Kidney epithelial cell (primary cell): Measurements from ENCODE around the gene EPO. TPM values are rescaled to one million over a fixed set of nuclear protein-coding genes. Genes with fewer than 3 reads are reported as not detected.

Experiments
- DNase-seq: peaks from one replicate; pipeline ENCODE4 v3.0.0-alpha.2; 2010; ENCODE audit warnings: low read depth
- H3K27me3 ChIP-seq: 2 replicates; pipeline ENCODE4 v1.6.0; 2011; ENCODE audit warnings: low read length; ENCODE audit not compliant: control insufficient read depth, insufficient read depth
- H3K36me3 ChIP-seq: 2 replicates; pipeline ENCODE4 v1.5.1; 2011; ENCODE audit warnings: low read length; ENCODE audit not compliant: control insufficient read depth, insufficient read depth
- H3K4me3 ChIP-seq: 2 replicates; pipeline ENCODE4 v1.5.1; 2011; ENCODE audit warnings: low read depth, mild to moderate bottlenecking, control low read depth, low read length
- total RNA-seq: library from RNA; depleted of rRNA; stranded (reverse); fragments of >200 nt; gene quantifications from 2 replicates; pipeline ENCODE4 v1.2.3, GENCODE V29; 2015
- TF ChIP-seq, protein P1 (sequence below): IDR thresholded peaks from 2 replicates; pipeline ENCODE4 v1.5.1; 2011; ENCODE audit warnings: mild to moderate bottlenecking, moderate library complexity, low read length, control low read depth, inconsistent platforms; ENCODE audit not compliant: insufficient read depth, poor library complexity, severe bottlenecking

EPO gene
- total RNA-seq, 1 donor from 2014 or later = not detected

DNA sequence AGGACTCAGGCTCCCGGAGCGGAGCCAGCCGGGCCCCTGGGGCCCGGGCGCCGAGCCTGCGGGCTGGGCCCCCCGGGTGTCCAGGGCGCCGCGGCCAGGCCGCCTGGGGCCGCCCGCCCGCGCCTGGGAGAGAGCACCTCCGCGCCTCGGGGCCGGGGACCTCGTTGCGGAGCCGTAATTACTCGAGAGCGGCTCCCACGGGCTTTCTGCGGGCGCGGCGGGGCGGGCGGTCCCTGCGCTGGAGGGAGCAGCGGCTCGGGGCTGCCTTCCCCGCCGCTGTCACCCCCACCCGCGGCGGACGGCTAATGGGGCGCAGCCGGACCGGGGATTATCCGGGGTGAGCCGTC, 45.2 kb upstream of the EPO start:
- TF ChIP-seq, protein P1, sequence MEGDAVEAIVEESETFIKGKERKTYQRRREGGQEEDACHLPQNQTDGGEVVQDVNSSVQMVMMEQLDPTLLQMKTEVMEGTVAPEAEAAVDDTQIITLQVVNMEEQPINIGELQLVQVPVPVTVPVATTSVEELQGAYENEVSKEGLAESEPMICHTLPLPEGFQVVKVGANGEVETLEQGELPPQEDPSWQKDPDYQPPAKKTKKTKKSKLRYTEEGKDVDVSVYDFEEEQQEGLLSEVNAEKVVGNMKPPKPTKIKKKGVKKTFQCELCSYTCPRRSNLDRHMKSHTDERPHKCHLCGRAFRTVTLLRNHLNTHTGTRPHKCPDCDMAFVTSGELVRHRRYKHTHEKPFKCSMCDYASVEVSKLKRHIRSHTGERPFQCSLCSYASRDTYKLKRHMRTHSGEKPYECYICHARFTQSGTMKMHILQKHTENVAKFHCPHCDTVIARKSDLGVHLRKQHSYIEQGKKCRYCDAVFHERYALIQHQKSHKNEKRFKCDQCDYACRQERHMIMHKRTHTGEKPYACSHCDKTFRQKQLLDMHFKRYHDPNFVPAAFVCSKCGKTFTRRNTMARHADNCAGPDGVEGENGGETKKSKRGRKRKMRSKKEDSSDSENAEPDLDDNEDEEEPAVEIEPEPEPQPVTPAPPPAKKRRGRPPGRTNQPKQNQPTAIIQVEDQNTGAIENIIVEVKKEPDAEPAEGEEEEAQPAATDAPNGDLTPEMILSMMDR = no peak
- Histone ChIP-seq H3K36me3 (peaks cover 3% of the 10 kb centered on the region), H3K4me3 (peak overlapping the region; percentile 94), H3K27me3 (no peaks in the 10 kb centered on the region)
- DNase-seq = no peak

GRCh38 chr7:100675581-100676350, 44.5 kb upstream of the EPO start:
- H3K36me3 ChIP-seq = peaks cover 5% of the 10 kb centered on the region
- TF ChIP-seq, protein P1 = no peak
- DNase-seq = no peak
- peak overlapping the region; percentile 94 for H3K4me3 ChIP-seq
- no peaks in the 10 kb centered on the region for H3K27me3 ChIP-seq

- Histone ChIP-seq H3K36me3 (peaks cover 5% of the 10 kb centered on the region), H3K27me3 (no peaks in the 10 kb centered on the region), H3K4me3 (peak overlapping the region; percentile 94)
- TF ChIP-seq, protein P1 = no peak
- DNase-seq = no peak
Measured at GRCh38 chr7:100676501-100677306, 43.6 kb upstream of the EPO start.

DNA sequence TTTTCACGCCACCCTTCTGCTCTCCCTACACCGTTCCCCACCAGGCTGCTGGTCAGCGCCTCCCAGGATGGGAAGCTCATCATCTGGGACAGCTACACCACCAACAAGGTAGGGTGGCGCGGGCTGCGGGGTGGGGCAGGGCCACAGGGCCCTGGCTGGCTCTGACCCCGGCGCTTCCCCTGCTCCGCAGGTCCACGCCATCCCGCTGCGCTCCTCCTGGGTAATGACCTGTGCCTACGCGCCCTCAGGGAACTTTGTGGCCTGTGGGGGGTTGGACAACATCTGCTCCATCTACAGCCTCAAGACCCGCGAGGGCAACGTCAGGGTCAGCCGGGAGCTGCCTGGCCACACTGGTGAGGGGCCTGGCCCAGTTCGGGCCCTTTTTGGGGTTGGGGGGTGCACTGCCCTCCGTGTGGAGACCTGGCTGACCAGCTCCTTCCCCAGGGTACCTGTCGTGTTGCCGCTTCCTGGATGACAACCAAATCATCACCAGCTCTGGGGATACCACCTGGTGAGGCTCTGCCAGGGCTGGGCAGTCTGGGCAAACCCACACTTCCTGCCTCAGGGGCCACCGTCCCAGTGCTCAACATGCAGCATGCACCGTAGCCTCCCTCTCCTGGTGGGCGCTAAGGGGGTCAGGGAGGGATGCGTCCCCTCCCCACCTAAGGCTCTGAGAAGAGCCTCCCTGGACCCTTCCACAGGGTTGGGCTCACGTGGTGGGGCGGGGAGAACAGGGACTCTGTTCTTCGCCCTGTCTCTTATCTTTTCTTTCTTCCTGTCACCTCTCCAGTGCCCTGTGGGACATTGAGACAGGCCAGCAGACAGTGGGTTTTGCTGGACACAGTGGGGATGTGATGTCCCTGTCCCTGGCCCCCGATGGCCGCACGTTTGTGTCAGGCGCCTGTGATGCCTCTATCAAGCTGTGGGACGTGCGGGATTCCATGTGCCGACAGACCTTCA, 42.7 kb upstream of the EPO start:
- TF ChIP-seq, protein P1 = no peak
- Histone ChIP-seq H3K36me3 (peaks cover 7% of the 10 kb centered on the region), H3K27me3 (no peaks in the 10 kb centered on the region), H3K4me3 (no peak overlapping the region)
- no peak for DNase-seq

GRCh38 chr7:100678291-100678984, 41.8 kb upstream of the EPO start:
- no peak for DNase-seq

More at GRCh38 chr7:100678291-100678984, 41.8 kb upstream of the EPO start:
- TF ChIP-seq, protein P1 = no peak
- H3K27me3 ChIP-seq = no peaks in the 10 kb centered on the region
- no peak overlapping the region for H3K4me3 ChIP-seq
- H3K36me3 ChIP-seq = peaks cover 7% of the 10 kb centered on the region
